Fibroblast of the aortic adventitia (primary cell): ENCODE results near the gene SNRPA. TPM values are rescaled to one million over a fixed set of nuclear protein-coding genes. Genes with fewer than 3 reads are reported as not detected.

Experiments
- DNase-seq: peaks from one replicate; pipeline ENCODE4 v3.0.0-alpha.2; 2010; ENCODE audit warnings: low read depth
- H3K4me3 ChIP-seq: 2 replicates; pipeline ENCODE4 v1.5.1; 2011; ENCODE audit warnings: low read depth, mild to moderate bottlenecking, control low read depth, low read length, moderate library complexity
- CTCF ChIP-seq: IDR thresholded peaks from 2 replicates; pipeline ENCODE4 v1.5.1; 2011; ENCODE audit warnings: mild to moderate bottlenecking, low read length, control low read depth, inconsistent platforms; ENCODE audit not compliant: insufficient read depth
- total RNA-seq: library from RNA; depleted of rRNA; stranded (reverse); fragments of >200 nt; gene quantifications from 2 replicates; pipeline ENCODE4 v1.2.3, GENCODE V29; 2012; ENCODE audit warnings: low replicate concordance

SNRPA gene
- total RNA-seq, 1 donor = 29.8 TPM

GRCh38 chr19:40747536-40747935, 3.5 kb upstream of the SNRPA start:
- H3K4me3 ChIP-seq = no peak overlapping the region
- no peak for DNase-seq
- no peak for TF ChIP-seq CTCF

GRCh38 chr19:40750058-40750873, 737 bp upstream of the SNRPA start, which contains the start of gene ACTMAP:
ACTMAP (minus strand) TSS chr19:40750477; CDS start chr19:40749803, 674 bp downstream.
- H3K4me3 ChIP-seq = peak within 1 kb of the TSS; percentile 82
- DNase-seq = peak; percentile 100
- TF ChIP-seq CTCF = no peak

- H3K4me3 ChIP-seq = peak overlapping the region; percentile 81
- no peak for TF ChIP-seq CTCF
- DNase-seq = no peak
These were observed 1.3 kb downstream of the SNRPA start for GRCh38 chr19:40752257-40752781.

GRCh38 chr19:40754611-40755247, 3.7 kb downstream of the SNRPA start:
- DNase-seq = no peak
- peak overlapping the region; percentile 6 for H3K4me3 ChIP-seq
- TF ChIP-seq CTCF = no peak

GRCh38 chr19:40755248-40755624, 4.2 kb downstream of the SNRPA start:
- H3K4me3 ChIP-seq = no peak overlapping the region
- no peak for TF ChIP-seq CTCF

GRCh38 chr19:40755791-40756190, 4.8 kb downstream of the SNRPA start:
- no peak for DNase-seq
- no peak for TF ChIP-seq CTCF
- H3K4me3 ChIP-seq = no peak overlapping the region

More at GRCh38 chr19:40755248-40755624, 4.2 kb downstream of the SNRPA start:
- no peak for DNase-seq
